ENCODE data around the gene SEC14L6.

GRCh38 chr22:30486118-30486517 is 60.4 kb downstream of the SEC14L6 start:
- no peak for TF ChIP-seq CTCF (IDR thresholded peaks at IDR 0.05)
- TF ChIP-seq POLR2A (IDR thresholded peaks at IDR 0.05): no peak

All from thyroid gland (tissue), 4 donors.